Measurements from ENCODE around the gene ANKRD12.
"Not testable (repeated sequence)": the region's sequence is repeated elsewhere in the genome, so short reads cannot be mapped to it uniquely, and the experiment has no call there.

ANKRD12 gene

GRCh38 chr18:9232977-9233376 lies 96.4 kb downstream of the ANKRD12 start:
- no peak for DNase-seq (ENCODE audit: low read depth in 3 of 3)

- DNase-seq (ENCODE audit: low read depth in 3 of 3): no peak
Observed at GRCh38 chr18:9233771-9234440, 97.3 kb downstream of the ANKRD12 start.

- no peak for DNase-seq (ENCODE audit: low read depth in 3 of 3)
Observed at GRCh38 chr18:9234528-9234927, 97.9 kb downstream of the ANKRD12 start.

GRCh38 chr18:9237981-9238380 lies 101.4 kb downstream of the ANKRD12 start:
- no peak for DNase-seq (ENCODE audit: low read depth in 3 of 3)

GRCh38 chr18:9239720-9240119 lies 103.1 kb downstream of the ANKRD12 start:
- no peak for DNase-seq (ENCODE audit: low read depth in 3 of 3)

- DNase-seq (ENCODE audit: low read depth in 3 of 3): no peak
Observed at GRCh38 chr18:9240270-9240669, 103.7 kb downstream of the ANKRD12 start.

- no peak for DNase-seq (ENCODE audit: low read depth in 3 of 3)
Observed at GRCh38 chr18:9243029-9243428, 106.4 kb downstream of the ANKRD12 start.

GRCh38 chr18:9244376-9244775 lies 107.8 kb downstream of the ANKRD12 start:
- no peak for DNase-seq (ENCODE audit: low read depth in 3 of 3)

- no peak for DNase-seq (ENCODE audit: low read depth in 3 of 3)
Observed at GRCh38 chr18:9248661-9249060, 112.1 kb downstream of the ANKRD12 start.

- no peak for DNase-seq (ENCODE audit: low read depth in 3 of 3)
Observed at GRCh38 chr18:9249254-9249653, 112.7 kb downstream of the ANKRD12 start.

GRCh38 chr18:9259173-9259572 lies 122.6 kb downstream of the ANKRD12 start:
- no peak for DNase-seq (ENCODE audit: low read depth in 3 of 3)

- no peak for DNase-seq (ENCODE audit: low read depth in 3 of 3)
Observed at GRCh38 chr18:9260388-9261380, 124.1 kb downstream of the ANKRD12 start.

- no peak for DNase-seq (ENCODE audit: low read depth in 3 of 3)
Observed at GRCh38 chr18:9263264-9263663, 126.7 kb downstream of the ANKRD12 start.

- not testable (repeated sequence) for DNase-seq (ENCODE audit: low read depth in 3 of 3)
Observed at GRCh38 chr18:9264797-9265196, 128.2 kb downstream of the ANKRD12 start.

- no peak for DNase-seq (ENCODE audit: low read depth in 3 of 3)
Observed at GRCh38 chr18:9273221-9273620, 136.6 kb downstream of the ANKRD12 start.

- no peak for DNase-seq (ENCODE audit: low read depth in 3 of 3)
Observed at GRCh38 chr18:9275890-9276289, 139.3 kb downstream of the ANKRD12 start.

GRCh38 chr18:9278028-9278427 lies 141.4 kb downstream of the ANKRD12 start:
- no peak for DNase-seq (ENCODE audit: low read depth in 3 of 3)

GRCh38 chr18:9280849-9281248 lies 144.3 kb downstream of the ANKRD12 start:
- DNase-seq (ENCODE audit: low read depth in 3 of 3): no peak

- no peak for DNase-seq (ENCODE audit: low read depth in 3 of 3)
Observed at GRCh38 chr18:9281780-9282179, 145.2 kb downstream of the ANKRD12 start.

GRCh38 chr18:9283791-9284190 lies 147.2 kb downstream of the ANKRD12 start:
- DNase-seq (ENCODE audit: low read depth in 3 of 3): no peak

GRCh38 chr18:9285604-9286003 lies 149.0 kb downstream of the ANKRD12 start:
- no peak for DNase-seq (ENCODE audit: low read depth in 3 of 3)

GRCh38 chr18:9287036-9287435 lies 150.5 kb downstream of the ANKRD12 start:
- no peak for DNase-seq (ENCODE audit: low read depth in 3 of 3)

GRCh38 chr18:9289698-9290097 lies 153.1 kb downstream of the ANKRD12 start:
- no peak for DNase-seq (ENCODE audit: low read depth in 3 of 3)
